ENCODE measurements around the gene ELSPBP1. TPM values are rescaled to one million over a fixed set of nuclear protein-coding genes. Genes with fewer than 3 reads are reported as not detected.
"Not testable (repeated sequence)": the region's sequence is repeated elsewhere in the genome, so short reads cannot be mapped to it uniquely, and the experiment has no call there.

ELSPBP1 gene
- total and polyA plus RNA-seq, 4 donors, result not detected

- WGBS, result 98% methylated on average over 3 of the region's 3 CpGs
- H3K4me3 ChIP-seq (ENCODE audit: low read depth in 1 of 3, low read length in 3 of 3); H3K4me1 ChIP-seq (ENCODE audit: control insufficient read depth in 4 of 4, insufficient read depth in 4 of 4, low read length in 3 of 4); H3K36me3 ChIP-seq (ENCODE audit: control insufficient read depth in 4 of 4, insufficient read depth in 3 of 4, low read depth in 1 of 4, low read length in 3 of 4); DNase-seq (ENCODE audit: low spot score); H3K9me3 ChIP-seq (ENCODE audit: control insufficient read depth in 4 of 4, low read length in 3 of 4); H3K9ac ChIP-seq (ENCODE audit: low read depth in 1 of 2, low read length in 2 of 2); H3K27ac ChIP-seq (ENCODE audit: low read depth in 1 of 2, low read length in 2 of 2); H3K27me3 ChIP-seq (ENCODE audit: control insufficient read depth in 4 of 4, insufficient read depth in 4 of 4, low read length in 3 of 4): not testable (repeated sequence)
Measured at GRCh38 chr19:48070177-48070769, 75.8 kb downstream of the ELSPBP1 start.

Other genes starting within 250 kb of the ELSPBP1 start
- gene NOP53, start 249.1 kb upstream of the ELSPBP1 start, total RNA-seq, result 10 to 100 TPM; 38.3 to 38.9 TPM
- 10 to 100 TPM; 25.8 to 85.5 TPM for gene NOP53, start 249.1 kb upstream of the ELSPBP1 start, polyA plus RNA-seq
- gene SELENOW, start 215.9 kb upstream of the ELSPBP1 start, total RNA-seq, result 10 to 100 TPM; 28.2 to 50.0 TPM
- 100 to 1,000 TPM in 1 of 2 donors, 10 to 100 TPM in 1; 84.8 to 102 TPM for gene SELENOW, start 215.9 kb upstream of the ELSPBP1 start, polyA plus RNA-seq
- gene TPRX1, start 190.1 kb upstream of the ELSPBP1 start, total RNA-seq, result not detected
- gene TPRX1, start 190.1 kb upstream of the ELSPBP1 start, polyA plus RNA-seq, result not detected
- gene CRX, start 172.7 kb upstream of the ELSPBP1 start, total RNA-seq, result not detected
- under 1 TPM in 1 of 2 donors, not detected in 1; 0.04 TPM for gene CRX, start 172.7 kb upstream of the ELSPBP1 start, polyA plus RNA-seq
- not detected for gene TPRX2, start 135.4 kb upstream of the ELSPBP1 start, total RNA-seq
- not detected for gene TPRX2, start 135.4 kb upstream of the ELSPBP1 start, polyA plus RNA-seq
- 100 to 1,000 TPM in 1 of 2 donors, 10 to 100 TPM in 1; 22.9 to 655 TPM for gene SULT2A1, start 108.3 kb upstream of the ELSPBP1 start, total RNA-seq
- gene SULT2A1, start 108.3 kb upstream of the ELSPBP1 start, polyA plus RNA-seq, result 100 to 1,000 TPM; 726 to 892 TPM
- not detected for gene BSPH1, start 2.5 kb upstream of the ELSPBP1 start, total RNA-seq
- not detected for gene BSPH1, start 2.5 kb upstream of the ELSPBP1 start, polyA plus RNA-seq
- not detected for gene CABP5, start 49.4 kb downstream of the ELSPBP1 start, total RNA-seq
- not detected for gene CABP5, start 49.4 kb downstream of the ELSPBP1 start, polyA plus RNA-seq
- gene PLA2G4C, start 116.2 kb downstream of the ELSPBP1 start, total RNA-seq, result 1 to 10 TPM; 1.1 to 3.9 TPM
- gene PLA2G4C, start 116.2 kb downstream of the ELSPBP1 start, polyA plus RNA-seq, result 1 to 10 TPM; 2.3 to 5.9 TPM
- gene LIG1, start 175.7 kb downstream of the ELSPBP1 start, total RNA-seq, result 10 to 100 TPM in 1 of 2 donors, 1 to 10 TPM in 1; 6.3 to 61.5 TPM
- gene LIG1, start 175.7 kb downstream of the ELSPBP1 start, polyA plus RNA-seq, result 1 to 10 TPM; 6.7 to 7.5 TPM
- gene ZSWIM9, start 176.0 kb downstream of the ELSPBP1 start, total RNA-seq, result 1 to 10 TPM; 1.6 to 2.5 TPM
- gene ZSWIM9, start 176.0 kb downstream of the ELSPBP1 start, polyA plus RNA-seq, result 1 to 10 TPM in 1 of 2 donors, under 1 TPM in 1; 0.25 to 1.6 TPM